ENCODE data around the gene MED13L.

Gene MED13L

DNA sequence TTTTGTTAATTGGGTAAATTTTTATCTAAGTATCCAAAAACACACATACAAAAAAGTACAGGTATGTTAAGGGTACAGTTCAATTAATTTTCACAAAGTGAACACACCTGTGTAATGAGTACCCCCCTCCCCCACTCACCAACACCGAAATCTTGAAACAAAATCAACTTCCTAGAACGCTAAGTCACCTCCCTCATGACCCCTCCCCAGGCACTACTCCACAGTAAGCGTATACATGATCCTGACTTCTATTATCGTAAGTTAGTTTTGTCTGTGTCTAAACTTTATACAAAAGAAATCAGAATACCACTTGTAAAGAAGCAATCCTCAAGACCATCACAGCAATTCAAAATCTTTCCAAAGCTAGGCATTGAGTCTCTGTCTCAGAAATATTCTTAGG lies 100.5 kb downstream of the MED13L start:
- no peak for TF ChIP-seq CTCF (conservative IDR thresholded peaks at IDR 0.05; ENCODE audit: low read depth, low read length)
- no peak overlapping the region for H3K4me3 ChIP-seq (ENCODE audit: low read depth, low read length)
- no peak for DNase-seq (ENCODE audit: low read depth)

GRCh38 chr12:116174904-116175303 lies 102.6 kb downstream of the MED13L start:
- no peak overlapping the region for H3K4me3 ChIP-seq (ENCODE audit: low read depth, low read length)
- no peak for TF ChIP-seq CTCF (conservative IDR thresholded peaks at IDR 0.05; ENCODE audit: low read depth, low read length)
- DNase-seq (ENCODE audit: low read depth) = no peak

- TF ChIP-seq CTCF (conservative IDR thresholded peaks at IDR 0.05; ENCODE audit: low read depth, low read length) = no peak
- no peak overlapping the region for H3K4me3 ChIP-seq (ENCODE audit: low read depth, low read length)
- DNase-seq (ENCODE audit: low read depth) = no peak
Observed at GRCh38 chr12:116174006-116174405, 103.5 kb downstream of the MED13L start.

- no peak for TF ChIP-seq CTCF (conservative IDR thresholded peaks at IDR 0.05; ENCODE audit: low read depth, low read length)
- DNase-seq (ENCODE audit: low read depth) = no peak
- no peak overlapping the region for H3K4me3 ChIP-seq (ENCODE audit: low read depth, low read length)
Observed at GRCh38 chr12:116172224-116172849, 105.2 kb downstream of the MED13L start.

DNA sequence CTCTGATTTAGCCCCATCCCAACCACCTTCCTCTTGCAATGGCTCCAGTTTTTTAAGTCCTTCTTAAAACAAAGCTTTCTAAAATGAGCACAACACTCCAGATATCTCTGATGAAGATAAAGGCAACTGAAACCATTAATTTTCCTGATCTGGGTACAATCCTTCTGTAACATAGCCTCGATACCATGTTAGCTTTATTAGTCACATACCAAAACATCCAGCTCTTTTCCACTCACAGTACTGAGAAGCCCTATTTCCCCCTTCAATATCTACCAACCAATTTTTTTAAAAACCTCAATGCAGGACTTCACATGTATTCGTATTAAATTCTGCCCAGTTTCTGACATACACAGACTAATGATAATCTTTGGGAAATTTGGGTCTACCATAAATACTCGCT lies 105.9 kb downstream of the MED13L start:
- no peak for TF ChIP-seq CTCF (conservative IDR thresholded peaks at IDR 0.05; ENCODE audit: low read depth, low read length)
- H3K4me3 ChIP-seq (ENCODE audit: low read depth, low read length) = no peak overlapping the region
- peak; percentile 57 for DNase-seq (ENCODE audit: low read depth)

- no peak overlapping the region for H3K4me3 ChIP-seq (ENCODE audit: low read depth, low read length)
- TF ChIP-seq CTCF (conservative IDR thresholded peaks at IDR 0.05; ENCODE audit: low read depth, low read length) = no peak
- no peak for DNase-seq (ENCODE audit: low read depth)
Observed at GRCh38 chr12:116169071-116169470, 108.4 kb downstream of the MED13L start.

DNA sequence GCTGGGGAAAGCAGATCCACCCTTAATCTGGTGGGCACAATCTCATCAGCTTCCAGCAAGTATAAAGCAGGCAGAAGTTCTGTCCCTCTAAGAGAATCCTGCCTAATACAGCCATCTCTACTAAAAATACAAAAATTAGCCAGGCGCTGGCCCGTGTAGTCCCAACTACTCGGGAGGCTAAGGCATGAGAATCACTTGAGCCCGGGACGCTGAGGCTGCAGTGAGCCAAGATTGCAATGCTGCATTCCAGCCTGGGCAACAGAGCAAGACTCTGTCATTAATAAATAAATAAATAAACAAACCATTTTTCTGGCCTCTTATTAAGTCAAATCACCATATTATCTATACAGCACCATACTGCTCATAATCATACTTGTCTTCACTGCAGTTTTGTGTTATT lies 111.2 kb downstream of the MED13L start:
- no peak for TF ChIP-seq CTCF (conservative IDR thresholded peaks at IDR 0.05; ENCODE audit: low read depth, low read length)
- no peak overlapping the region for H3K4me3 ChIP-seq (ENCODE audit: low read depth, low read length)

More for the DNA sequence above, 111.2 kb downstream of the MED13L start:
- no peak for DNase-seq (ENCODE audit: low read depth)

All from choroid plexus epithelial cell (primary cell).